Epithelial cell of esophagus (primary cell): ENCODE measurements around the gene PROM1.

Experiments used
- DNase-seq: peaks from one replicate; pipeline ENCODE4 v3.0.0; 2010; ENCODE audit warnings: low read depth
- H3K4me3 ChIP-seq: 2 replicates; pipeline ENCODE4 v1.5.1; 2011; ENCODE audit warnings: mild to moderate bottlenecking, low read length, control low read depth
- TF ChIP-seq, protein P1 (sequence below): IDR thresholded peaks from 2 replicates; pipeline ENCODE4 v1.5.1; 2011; ENCODE audit warnings: low read depth, mild to moderate bottlenecking, low read length, control low read depth, inconsistent platforms; ENCODE audit not compliant: insufficient read depth; ENCODE audit errors: missing control alignments

PROM1 gene

DNA sequence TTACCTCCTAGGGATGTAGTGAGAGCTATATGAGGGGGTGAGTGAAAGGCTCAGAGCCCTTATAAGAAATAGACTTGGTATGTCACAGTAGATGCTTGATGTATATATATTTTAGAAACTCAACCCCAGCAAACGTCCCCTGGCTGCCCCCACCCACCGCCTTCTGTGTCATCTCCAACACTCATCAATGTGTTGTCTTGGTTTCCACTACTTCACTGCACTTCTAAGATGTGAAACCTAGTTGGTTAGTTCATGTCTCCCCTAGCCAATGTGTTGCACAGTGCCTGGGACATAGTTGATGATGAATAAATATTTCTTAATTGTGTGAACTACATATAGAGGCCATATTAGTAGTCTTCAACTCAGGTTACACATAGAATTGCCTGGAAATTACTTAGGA lies 125.3 kb downstream of the PROM1 start:
- DNase-seq, result no peak
- H3K4me3 ChIP-seq, result no peak overlapping the region
- TF ChIP-seq, protein P1, sequence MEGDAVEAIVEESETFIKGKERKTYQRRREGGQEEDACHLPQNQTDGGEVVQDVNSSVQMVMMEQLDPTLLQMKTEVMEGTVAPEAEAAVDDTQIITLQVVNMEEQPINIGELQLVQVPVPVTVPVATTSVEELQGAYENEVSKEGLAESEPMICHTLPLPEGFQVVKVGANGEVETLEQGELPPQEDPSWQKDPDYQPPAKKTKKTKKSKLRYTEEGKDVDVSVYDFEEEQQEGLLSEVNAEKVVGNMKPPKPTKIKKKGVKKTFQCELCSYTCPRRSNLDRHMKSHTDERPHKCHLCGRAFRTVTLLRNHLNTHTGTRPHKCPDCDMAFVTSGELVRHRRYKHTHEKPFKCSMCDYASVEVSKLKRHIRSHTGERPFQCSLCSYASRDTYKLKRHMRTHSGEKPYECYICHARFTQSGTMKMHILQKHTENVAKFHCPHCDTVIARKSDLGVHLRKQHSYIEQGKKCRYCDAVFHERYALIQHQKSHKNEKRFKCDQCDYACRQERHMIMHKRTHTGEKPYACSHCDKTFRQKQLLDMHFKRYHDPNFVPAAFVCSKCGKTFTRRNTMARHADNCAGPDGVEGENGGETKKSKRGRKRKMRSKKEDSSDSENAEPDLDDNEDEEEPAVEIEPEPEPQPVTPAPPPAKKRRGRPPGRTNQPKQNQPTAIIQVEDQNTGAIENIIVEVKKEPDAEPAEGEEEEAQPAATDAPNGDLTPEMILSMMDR, result no peak

DNA sequence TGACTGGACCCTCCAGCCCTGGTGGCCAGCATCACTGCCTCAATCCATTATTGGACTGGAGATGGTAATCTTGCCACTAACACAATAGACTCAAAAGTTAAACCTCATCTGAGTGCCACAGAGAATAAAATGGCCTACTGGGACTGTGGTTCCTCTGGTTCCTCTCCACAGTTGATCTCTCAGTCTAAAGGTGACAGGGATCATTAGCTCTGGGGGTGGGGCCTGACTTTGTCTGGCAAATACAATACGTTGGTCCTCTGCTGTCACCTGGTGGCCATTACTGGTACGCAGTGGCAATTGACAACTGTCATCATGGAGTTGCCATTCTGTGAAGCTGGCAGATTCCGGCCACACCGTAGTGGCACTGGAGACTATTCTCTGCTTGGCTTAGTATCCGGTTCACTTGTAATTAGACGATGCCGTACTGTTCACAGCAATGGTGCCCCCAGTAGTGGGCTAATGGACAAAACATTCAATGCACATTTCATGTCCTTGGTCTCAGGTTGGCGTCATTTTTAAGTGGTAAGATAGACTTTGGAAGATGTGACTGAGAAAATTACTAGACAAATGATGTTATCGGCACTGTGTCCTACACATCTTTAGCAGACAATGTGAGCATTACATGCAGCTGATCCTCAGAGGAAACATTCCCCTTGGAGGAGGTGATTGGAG lies 127.5 kb downstream of the PROM1 start:
- no peak overlapping the region for H3K4me3 ChIP-seq
- TF ChIP-seq, protein P1, result peak; percentile 98
- peak; percentile 82 for DNase-seq

DNA sequence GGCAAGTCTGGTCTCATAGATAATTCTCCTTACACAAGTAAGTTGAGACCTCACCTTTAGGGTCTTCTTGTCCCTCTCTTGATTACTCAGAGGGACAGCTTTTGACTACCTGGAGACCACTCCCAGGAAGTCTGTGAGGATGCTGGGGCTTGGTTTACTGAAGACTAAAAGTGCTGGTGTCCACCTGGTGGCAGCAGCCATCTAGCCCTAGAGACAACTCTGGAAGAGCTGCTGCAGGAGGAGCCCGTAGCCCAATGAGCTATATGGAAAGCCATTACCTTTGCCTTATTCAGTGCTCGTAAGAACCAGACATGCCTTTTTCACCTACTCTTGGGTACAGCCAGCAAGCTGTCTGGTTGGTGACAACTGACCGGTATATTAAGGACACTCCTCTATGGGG lies 128.2 kb downstream of the PROM1 start:
- DNase-seq, result peak; percentile 61
- H3K4me3 ChIP-seq, result no peak overlapping the region
- TF ChIP-seq, protein P1, result peak; percentile 58

DNA sequence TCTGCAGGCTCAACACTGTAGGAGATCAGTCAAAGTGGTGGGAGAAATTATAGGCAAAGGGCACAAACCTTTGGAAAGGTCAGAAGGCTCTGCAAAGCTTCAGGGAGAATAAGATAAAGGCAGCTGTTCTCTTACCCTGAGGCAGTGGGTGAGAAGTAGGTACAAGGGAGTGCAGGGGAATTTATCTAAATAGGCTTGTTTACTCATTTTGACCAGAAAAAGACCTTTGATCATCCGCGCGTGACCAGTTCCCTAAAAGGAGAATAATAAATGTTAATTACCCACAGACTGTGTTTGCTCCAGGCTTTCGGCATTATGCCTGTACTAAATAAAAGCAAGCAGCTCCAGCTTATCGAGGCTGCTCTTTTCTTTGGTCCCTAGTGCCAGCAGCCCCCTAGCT lies 130.2 kb downstream of the PROM1 start:
- H3K4me3 ChIP-seq, result no peak overlapping the region
- TF ChIP-seq, protein P1, result no peak
- no peak for DNase-seq

DNA sequence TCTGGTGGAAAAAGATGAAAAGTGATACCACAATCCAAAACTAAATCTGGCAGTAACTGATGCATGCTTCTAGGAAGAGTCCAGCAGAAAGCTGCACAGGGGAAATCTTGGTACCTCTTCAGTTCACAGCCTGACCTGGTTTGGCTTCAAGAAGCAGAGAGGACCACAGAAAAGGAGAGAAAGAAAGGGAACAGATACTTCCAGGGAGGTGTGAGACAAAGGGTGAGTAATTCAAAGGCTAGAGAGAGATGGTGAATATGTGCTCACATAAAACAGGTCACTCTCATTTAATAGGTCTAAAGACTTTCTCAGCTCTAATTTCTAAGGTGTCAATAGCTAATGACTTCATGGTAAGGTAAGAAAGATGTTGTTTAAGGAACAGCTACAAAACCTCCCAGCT lies 132.0 kb downstream of the PROM1 start:
- no peak overlapping the region for H3K4me3 ChIP-seq

DNA sequence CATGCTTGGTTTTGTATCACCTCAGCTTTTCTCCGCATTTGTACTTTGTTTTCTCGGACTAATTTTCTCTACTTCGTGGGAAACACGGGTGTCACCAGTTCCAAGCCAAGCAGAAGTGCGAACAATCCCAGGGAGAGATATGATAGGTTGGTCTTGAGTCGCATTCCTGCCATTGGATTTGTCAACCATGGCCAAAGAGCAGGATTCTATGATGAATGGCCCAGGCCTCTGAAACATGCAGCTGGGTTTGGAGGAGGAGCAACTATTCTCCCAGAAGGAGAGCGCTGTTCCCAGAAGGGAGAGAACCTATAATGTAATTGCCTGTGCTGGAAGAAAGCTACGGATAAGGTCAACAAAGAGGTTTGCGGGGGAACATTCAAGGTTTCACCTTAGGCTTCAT lies 135.0 kb downstream of the PROM1 start:
- TF ChIP-seq, protein P1, result no peak
- H3K4me3 ChIP-seq, result no peak overlapping the region

More for the DNA sequence above, 132.0 kb downstream of the PROM1 start:
- TF ChIP-seq, protein P1, result no peak
- DNase-seq, result no peak

DNA sequence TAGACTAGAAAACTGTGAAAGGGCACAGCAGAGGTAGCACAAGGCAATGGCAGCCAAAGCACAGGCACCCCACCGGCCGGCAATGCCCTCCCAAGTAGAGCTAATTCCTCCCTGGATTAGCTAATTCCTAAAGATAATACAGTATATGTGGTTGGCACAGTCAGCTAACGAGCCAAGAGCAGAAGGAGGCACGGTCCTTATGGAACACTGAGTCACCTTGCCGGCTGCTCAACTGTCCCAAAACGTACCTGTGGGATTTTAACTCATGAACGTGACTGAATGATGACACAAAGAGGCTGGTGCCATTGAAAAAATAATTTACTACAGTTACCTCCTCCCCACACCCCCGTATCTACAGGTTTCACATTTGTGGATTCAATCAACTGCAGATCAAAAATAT lies 136.1 kb downstream of the PROM1 start:
- peak; percentile 77 for DNase-seq
- TF ChIP-seq, protein P1, result no peak
- H3K4me3 ChIP-seq, result no peak overlapping the region

More for the DNA sequence above, 135.0 kb downstream of the PROM1 start:
- DNase-seq, result no peak
